Measurements from ENCODE around the gene SPRR1A.
A peak's percentile ranks its signal among the peaks of the same experiment; 100 is the strongest.

SPRR1A gene

DNA sequence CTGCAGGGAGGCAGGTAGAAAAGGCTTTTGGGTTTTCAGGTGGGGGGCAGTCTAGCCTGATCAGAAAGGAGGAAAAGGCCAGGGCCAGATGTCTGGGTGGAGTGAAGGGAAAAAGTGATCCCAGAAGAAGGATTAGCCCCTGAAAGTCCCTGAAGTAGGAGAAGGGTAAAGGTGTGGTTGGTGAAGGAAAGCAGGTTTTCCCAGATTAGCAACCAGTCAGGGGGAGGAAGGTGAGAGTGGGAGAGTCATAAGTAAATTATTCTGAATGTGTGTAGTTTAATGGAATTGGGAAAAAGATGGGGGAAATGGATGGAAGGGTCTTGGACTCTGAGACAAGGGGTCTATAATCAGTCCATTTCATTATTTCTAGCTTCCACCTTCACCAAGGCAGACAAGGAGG lies 647 bp upstream of the SPRR1A start:
- H3K27ac ChIP-seq: no peak overlapping the region
- TF ChIP-seq, protein P1, sequence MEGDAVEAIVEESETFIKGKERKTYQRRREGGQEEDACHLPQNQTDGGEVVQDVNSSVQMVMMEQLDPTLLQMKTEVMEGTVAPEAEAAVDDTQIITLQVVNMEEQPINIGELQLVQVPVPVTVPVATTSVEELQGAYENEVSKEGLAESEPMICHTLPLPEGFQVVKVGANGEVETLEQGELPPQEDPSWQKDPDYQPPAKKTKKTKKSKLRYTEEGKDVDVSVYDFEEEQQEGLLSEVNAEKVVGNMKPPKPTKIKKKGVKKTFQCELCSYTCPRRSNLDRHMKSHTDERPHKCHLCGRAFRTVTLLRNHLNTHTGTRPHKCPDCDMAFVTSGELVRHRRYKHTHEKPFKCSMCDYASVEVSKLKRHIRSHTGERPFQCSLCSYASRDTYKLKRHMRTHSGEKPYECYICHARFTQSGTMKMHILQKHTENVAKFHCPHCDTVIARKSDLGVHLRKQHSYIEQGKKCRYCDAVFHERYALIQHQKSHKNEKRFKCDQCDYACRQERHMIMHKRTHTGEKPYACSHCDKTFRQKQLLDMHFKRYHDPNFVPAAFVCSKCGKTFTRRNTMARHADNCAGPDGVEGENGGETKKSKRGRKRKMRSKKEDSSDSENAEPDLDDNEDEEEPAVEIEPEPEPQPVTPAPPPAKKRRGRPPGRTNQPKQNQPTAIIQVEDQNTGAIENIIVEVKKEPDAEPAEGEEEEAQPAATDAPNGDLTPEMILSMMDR (conservative IDR thresholded peaks at IDR 0.05): no peak
- TF ChIP-seq ZFX (IDR thresholded peaks at IDR 0.05): no peak

DNA sequence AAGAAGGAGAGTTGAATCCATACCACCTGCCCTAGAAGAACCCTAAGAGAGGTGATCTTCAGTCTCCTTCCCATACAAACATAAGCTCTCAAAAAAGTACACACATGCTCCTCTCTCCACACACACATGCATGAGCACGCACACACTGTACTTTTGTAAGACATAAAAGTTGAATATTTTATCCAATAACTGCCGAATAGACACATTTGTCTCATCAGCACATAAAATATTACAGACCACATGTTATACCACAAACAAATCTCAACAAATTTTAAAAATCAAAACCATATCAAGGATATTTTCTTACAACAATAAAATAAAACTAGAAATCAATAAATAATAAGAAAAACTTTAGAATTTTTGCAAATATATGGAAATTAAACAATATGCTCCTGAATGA lies 2.7 kb downstream of the SPRR1A start:
- TF ChIP-seq, protein P1 (conservative IDR thresholded peaks at IDR 0.05): no peak
- no peak for TF ChIP-seq ZFX (IDR thresholded peaks at IDR 0.05)
- no peak overlapping the region for H3K27ac ChIP-seq

DNA sequence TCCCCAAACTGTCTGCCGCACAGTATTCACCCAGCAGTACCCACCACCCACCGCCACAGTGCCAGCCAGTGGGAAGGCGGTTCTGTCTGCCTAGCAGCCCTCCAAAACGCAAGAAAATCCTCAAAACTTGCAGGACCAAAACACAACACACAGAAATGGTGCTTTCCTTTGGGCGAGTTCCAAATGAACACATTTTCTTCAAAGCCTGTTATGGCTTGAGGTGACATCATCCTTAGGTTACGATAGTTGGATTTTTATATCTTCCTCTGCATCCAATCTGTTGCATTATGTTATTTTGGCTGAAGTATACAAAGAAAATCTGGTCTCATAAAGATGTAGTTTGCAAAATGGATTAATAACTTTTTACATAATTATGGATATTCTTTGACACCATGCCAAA lies 9.3 kb downstream of the SPRR1A start:
- TF ChIP-seq ZFX (IDR thresholded peaks at IDR 0.05): no peak
- TF ChIP-seq, protein P1 (conservative IDR thresholded peaks at IDR 0.05): no peak
- H3K27ac ChIP-seq: no peak overlapping the region

DNA sequence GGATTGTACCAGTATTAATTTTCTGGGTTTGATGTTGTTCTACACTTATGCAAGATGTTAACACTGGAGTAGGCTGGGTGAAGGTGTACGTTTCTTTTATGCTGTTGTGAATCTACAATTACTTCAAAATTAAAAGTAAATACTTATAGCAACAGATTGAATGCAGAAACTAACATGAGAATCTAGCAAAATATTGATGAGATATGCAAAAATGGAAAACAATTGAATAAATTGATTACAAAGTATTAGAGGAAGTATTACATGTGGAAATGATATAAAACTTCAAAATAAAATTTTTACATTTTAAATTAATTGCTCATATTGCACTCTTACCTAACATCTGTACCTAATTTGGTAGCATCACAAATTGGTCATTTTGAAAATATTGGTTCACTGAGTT lies 12.0 kb downstream of the SPRR1A start:
- no peak overlapping the region for H3K27ac ChIP-seq
- TF ChIP-seq, protein P1 (conservative IDR thresholded peaks at IDR 0.05): no peak
- TF ChIP-seq ZFX (IDR thresholded peaks at IDR 0.05): no peak

DNA sequence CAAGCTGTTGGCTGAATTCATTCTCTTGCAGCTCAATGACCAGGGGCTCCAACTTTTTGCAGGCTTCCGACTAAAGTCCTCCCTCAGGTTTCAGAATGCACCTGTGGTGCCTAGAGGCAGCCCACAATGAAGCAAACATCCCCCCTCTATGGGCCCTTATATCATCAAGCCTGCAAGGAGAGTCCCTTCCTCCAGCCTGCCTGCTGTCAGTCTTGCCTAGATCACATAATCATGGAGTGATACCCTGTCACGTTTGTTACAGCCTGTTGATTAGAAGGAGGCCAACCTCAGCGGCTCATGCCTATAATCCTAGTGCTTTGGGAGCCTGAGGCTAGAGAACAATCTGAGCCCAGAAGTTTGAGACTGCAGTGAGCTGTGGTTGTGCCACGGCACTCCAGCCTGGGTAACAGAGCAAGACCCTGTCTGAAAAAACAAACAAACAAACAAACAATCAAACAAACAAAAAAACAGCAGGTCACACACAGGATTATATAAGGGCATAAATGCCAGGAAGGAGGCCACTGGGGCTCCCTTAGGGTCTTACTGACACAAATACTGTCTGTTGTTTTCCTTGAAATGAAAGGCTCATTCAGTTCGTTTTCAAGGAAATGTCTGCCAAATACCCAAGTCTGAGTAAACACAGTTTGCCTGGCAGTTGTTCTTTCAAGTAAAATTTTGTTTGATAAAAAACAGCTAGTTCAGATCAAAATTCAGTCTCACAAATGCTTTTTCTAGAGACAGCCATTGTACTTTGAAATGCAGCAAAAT lies 12.9 kb downstream of the SPRR1A start:
- peak overlapping the region; percentile 13; the same call in 1 of the 2 replicates for H3K27ac ChIP-seq
- no peak for TF ChIP-seq ZFX (IDR thresholded peaks at IDR 0.05)
- TF ChIP-seq, protein P1 (conservative IDR thresholded peaks at IDR 0.05): no peak

DNA sequence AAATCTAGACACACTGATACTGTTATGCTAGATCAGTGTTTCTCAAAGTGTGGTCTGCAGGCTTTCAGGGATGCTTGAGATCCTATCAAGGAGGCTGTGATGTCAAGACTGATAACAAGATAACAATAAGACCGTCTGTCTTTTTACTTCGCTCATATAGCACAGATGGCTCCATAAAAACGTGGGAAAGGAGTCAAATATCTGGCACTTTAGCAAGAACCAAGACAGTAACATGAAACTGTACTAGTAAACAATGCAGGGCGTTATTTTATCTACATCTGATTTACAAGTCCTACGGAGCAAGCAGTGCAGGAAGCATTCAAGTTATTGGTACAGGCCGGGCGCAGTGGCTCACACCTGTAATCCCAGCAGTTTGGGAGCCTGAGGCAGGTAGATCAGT lies 14.0 kb downstream of the SPRR1A start:
- peak overlapping the region; percentile 24 for H3K27ac ChIP-seq
- no peak for TF ChIP-seq ZFX (IDR thresholded peaks at IDR 0.05)
- TF ChIP-seq, protein P1 (conservative IDR thresholded peaks at IDR 0.05): no peak

DNA sequence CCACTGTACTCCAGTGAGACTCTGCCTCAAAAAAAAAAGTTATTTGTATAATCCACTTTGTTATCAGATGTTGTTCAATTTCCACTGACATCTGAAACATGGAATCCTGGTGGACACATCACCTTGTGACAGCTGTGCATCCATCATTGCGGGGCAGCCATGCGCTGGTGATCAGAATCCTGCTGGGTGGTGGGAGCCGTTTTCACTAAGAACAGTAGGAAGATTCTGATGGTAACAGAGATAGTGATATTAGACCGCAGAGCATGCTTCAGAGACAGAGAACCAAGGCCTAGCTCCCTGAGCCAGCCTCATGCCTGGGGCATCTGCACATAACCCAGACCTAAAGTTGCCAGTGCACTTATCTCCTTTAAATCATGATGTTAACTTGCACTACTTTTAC lies 14.6 kb downstream of the SPRR1A start:
- peak overlapping the region; percentile 24 for H3K27ac ChIP-seq
- TF ChIP-seq, protein P1 (conservative IDR thresholded peaks at IDR 0.05): no peak
- TF ChIP-seq ZFX (IDR thresholded peaks at IDR 0.05): no peak
